Skeletal muscle cell (primary cell): Measurements from ENCODE around the gene COMMD6.

ENCODE experiments used
- DNase-seq: peaks from one replicate; pipeline ENCODE4 v3.0.0-alpha.2; 2010; ENCODE audit warnings: low read depth
- H3K4me3 ChIP-seq: 2 replicates; pipeline ENCODE4 v1.5.1; 2011; ENCODE audit warnings: low read depth, mild to moderate bottlenecking, control low read depth, low read length, moderate library complexity

The COMMD6 gene

DNA sequence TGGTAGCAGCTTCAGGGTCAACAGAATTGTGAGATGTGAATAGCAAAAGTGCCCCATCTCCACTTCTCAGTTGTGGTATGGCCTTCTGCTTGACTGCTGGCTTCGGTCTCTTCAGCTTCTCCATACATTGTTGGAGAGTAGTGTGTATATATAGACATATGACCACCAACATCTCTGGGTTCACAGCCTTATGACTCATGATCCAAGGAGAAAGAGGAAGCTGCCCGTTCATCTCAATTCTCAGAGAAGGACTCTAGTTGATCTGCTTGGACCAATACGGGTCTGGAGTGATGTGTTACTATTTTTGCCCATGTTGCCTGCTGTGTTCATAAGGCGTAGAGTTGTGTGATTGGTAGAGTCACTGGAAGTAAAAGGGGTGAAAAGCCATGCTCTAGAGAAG lies 3.6 kb upstream of the COMMD6 start:
- no peak for DNase-seq
- H3K4me3 ChIP-seq = no peak overlapping the region

DNA sequence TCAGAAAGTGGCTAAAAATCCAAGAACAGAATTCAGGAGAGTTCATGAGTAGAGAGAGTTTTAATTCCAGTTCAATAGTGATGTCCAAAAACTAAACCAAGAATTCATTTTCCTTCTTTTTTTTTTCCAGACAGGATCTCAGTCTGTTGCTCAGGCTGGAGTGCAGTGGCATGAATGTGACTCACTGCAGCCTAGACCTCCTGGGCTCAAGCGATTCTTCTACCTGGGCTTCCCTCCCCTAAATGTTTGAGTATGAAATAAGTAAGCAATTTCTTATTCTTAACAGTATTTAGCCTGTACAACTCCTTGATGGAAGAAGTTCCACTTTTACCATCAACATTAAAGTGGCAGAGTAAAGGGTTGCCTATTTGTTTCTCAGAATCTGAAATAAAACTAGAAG lies 3.8 kb downstream of the COMMD6 start:
- H3K4me3 ChIP-seq = no peak overlapping the region
- DNase-seq = no peak

DNA sequence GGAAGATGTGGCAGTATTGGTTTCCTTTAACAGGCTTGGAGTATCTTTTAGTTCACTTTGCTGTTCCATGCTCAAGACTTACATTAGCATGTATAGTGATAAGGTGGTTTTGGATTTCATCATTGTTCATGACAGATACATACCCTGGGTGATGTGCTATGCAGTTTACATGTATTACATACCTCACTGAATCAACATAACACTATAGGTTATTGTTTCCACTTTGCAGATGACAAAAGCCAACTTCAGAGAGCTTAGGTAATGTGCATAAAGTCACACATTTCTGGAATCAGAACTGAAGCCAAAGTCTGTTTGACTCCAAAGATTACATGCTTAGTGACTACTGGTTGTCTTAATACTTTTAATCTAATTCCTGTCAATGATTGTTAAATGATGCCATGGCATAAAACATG lies 7.1 kb downstream of the COMMD6 start:
- H3K4me3 ChIP-seq = no peak overlapping the region
- DNase-seq = no peak

DNA sequence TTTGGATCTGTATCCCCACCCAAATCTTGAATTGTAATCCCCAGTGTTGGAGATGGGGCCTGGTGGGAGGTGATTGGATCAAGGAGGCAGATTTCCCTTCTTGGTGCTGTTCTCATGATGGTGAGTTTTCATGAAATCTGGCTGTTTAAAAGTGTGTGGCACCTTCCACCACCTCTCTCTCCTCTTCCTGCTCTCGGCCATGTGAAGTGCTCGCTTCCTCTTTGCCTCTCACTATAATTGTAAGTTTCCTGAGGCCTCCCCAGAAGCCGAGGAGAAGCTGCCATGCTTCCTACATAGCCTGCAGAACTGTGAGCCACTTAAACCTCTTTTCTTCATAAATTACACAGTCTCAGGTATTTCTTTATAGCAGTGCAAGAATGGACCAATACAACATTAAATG lies 15.7 kb downstream of the COMMD6 start:
- DNase-seq = no peak
- H3K4me3 ChIP-seq = no peak overlapping the region

DNA sequence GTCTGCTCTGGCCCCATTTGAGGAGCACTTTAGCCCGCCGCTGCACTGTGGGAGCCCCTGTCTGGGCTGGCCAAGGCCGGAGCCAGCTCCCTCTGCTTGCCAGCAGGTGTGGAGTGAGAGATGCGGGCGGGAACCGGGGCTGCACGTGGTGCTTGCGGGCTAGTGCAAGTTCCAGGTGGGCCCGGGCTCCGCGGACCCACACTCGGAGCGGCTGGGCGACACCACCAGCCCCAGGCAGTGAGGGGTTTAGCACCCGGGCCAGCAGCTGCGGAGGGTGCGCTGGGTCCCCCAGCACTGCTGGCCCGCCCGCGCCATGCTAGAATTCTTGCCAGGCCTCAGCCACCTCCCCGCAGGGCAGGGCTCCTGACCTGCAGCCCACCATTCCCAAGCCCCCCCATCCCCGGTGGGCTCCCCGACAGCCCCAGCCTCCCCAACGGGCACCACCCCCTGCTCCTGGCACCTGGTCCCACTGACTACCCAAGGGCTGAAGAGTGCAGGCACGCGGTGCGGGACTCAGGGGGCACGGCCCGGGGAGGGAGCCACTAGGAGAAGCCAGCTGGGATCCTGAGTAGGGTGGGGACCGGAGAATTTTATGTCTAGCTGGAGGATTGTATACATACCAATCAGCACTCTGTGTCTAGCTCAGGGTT lies 19.1 kb downstream of the COMMD6 start:
- no peak overlapping the region for H3K4me3 ChIP-seq
- no peak for DNase-seq

DNA sequence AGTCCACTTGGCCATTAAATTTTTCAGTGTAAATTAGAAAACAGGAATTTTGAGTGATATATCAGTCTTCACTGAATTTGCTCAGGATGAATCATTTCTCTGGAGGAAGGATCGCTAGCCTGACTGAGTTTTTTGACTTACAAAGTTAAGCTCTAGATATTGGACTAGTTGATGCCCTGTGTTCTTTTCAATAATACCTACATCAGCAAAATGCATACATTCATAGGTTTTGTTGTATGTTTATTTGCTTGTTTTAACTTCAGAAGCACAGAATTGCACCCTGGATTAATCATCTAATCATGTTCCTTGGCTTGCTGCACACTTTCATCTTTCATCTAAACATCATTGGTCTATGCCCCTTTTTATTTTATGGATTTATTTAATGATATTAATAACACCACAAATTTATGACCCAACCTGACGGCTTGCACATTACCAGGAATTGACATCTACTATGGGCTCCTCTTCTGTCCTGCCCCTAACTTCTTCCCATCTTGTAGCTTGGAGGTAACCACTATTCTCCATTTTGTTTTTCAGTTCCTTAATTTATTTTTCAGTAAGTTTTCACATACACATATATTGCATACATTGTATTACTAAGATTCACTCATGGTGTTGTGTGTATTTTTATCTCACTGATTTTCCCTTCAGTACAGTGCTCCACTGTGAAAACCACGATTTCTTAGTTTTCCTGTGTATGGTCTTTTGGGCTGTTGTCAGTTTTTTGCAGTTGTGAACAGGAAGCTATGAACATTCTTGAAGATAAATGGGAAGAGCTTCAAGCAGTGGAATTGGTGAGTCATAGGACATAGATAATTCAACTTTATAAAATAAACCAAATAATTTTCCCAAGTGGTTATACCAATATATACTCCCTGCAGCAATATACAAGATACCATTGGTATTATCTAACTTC lies 23.3 kb downstream of the COMMD6 start:
- no peak overlapping the region for H3K4me3 ChIP-seq
- no peak for DNase-seq

GRCh38 chr13:75513271-75513670 lies 24.4 kb downstream of the COMMD6 start:
- no peak for DNase-seq
- no peak overlapping the region for H3K4me3 ChIP-seq

DNA sequence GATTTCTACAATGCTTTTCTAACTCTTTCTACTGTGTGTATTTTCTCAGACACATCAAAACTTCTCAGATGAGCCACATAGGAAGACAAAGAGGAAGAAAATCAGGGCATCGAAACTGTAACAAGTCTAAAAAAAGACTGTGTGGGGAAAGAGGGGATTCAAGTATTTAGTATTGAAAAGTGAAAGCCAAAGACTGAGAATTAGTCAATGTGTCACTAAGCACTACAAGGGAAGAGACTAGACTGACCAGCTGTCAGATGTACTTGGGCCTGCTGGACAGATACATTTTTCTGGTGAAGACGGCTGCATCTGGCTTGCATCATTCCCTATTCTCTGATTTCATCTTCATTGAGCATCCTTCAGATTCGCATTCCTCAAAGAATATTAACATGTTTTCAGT lies 25.4 kb downstream of the COMMD6 start:
- no peak overlapping the region for H3K4me3 ChIP-seq
- DNase-seq = peak; percentile 22

- DNase-seq = no peak
Observed at GRCh38 chr13:75511051-75511625, 26.5 kb downstream of the COMMD6 start.

DNA sequence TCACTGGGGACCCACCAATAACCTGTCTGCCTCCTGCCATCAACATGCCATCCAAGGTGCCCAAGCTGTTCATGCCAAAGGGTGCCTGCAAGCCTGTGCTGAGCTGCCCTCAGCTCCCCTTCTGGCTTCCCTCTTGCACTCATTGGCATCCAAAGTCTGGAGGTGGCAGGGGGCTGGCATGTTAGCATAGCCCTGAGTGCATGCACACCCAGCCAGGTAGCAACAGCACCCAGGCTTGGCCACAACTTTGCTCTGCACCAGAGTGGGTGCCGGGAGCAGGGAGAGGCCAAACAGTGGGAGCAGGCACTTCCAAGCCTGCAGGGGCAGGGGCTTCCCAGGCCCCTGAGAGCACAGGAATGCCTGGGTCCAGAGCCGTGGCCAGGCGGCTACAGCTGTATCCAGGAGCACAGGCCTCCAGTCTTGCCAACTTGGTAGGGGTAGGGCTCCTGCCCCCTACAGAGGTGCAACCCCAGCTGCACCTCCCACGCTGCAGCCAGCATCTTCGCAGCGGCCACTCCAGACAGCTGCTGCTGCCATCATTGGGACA lies 29.6 kb downstream of the COMMD6 start:
- H3K4me3 ChIP-seq = no peak overlapping the region
- DNase-seq = no peak

More at GRCh38 chr13:75511051-75511625, 26.5 kb downstream of the COMMD6 start:
- no peak overlapping the region for H3K4me3 ChIP-seq

DNA sequence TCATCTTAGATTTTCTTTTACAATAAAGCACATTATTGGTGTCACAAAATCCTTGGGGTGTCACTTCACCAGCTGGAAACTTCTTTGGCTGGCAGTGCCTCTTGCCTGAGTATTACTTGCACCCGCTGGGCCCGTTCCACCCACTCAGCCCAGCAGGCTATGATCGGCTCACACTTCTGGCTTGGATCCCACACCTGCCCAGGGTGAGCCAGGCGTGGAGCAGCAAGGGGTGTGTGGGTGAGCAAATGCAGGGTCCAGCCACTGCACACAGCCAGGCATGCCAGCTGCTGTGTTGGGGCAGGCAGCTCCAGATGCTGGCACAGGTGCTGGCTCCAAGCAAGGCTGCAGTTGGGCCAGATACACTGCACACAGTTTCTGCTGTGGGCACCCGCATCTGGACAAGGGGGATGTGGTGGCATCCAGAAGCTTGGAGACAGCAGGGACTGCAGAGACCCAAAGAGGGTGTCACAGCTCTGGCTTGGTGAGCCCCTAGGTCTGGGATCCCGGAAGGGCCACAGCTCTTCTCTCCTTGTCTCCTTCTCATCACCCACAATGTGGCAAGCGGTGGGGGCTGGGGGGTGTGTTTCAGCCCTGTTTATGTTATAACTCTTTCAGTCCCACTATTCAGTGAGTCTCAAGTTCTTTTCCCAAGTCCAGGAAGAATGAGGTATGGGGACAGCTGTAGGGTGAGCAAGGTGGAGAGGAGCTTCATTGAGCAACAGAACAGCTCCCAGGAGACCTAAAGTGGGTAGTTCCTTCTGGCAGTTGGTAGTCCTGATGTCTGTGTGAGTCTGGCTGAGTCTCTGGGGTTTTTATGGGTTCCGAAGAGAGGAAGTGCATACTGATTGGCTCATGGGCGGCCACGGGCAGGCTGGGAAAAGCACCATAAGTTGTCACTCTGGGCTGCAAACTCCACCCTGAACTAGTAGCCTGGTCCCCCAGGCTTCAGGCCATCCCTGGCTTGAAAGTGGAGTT lies 30.3 kb downstream of the COMMD6 start:
- no peak for DNase-seq
- no peak overlapping the region for H3K4me3 ChIP-seq

DNA sequence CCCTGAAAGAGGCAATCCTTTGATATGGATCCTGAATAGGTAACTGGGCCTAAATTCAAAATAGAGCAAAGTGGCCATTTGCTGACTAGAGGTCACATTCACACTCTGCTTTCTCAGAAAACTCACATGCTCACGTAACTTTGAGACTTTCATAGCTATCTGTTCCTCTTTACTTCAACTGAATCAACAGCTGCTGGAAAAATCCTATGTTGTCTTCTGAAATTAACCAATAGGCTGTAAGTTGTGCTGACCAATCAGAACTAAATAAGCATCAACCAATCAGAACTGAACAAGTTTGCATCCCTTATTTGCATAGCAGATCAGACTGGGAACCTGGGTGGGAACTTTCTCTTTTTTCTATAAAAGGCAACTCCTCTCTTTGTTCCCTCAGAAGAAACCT lies 31.6 kb downstream of the COMMD6 start:
- no peak overlapping the region for H3K4me3 ChIP-seq
- DNase-seq = no peak

- H3K4me3 ChIP-seq = no peak overlapping the region
- no peak for DNase-seq
Observed at GRCh38 chr13:75505327-75505726, 32.3 kb downstream of the COMMD6 start.

GRCh38 chr13:75495938-75496337 lies 41.7 kb downstream of the COMMD6 start:
- DNase-seq = no peak

GRCh38 chr13:75494491-75494890 lies 43.1 kb downstream of the COMMD6 start:
- H3K4me3 ChIP-seq = no peak overlapping the region
- no peak for DNase-seq

More at GRCh38 chr13:75495938-75496337, 41.7 kb downstream of the COMMD6 start:
- H3K4me3 ChIP-seq = no peak overlapping the region

- DNase-seq = no peak
- H3K4me3 ChIP-seq = no peak overlapping the region
Observed at GRCh38 chr13:75493156-75493555, 44.5 kb downstream of the COMMD6 start.

DNA sequence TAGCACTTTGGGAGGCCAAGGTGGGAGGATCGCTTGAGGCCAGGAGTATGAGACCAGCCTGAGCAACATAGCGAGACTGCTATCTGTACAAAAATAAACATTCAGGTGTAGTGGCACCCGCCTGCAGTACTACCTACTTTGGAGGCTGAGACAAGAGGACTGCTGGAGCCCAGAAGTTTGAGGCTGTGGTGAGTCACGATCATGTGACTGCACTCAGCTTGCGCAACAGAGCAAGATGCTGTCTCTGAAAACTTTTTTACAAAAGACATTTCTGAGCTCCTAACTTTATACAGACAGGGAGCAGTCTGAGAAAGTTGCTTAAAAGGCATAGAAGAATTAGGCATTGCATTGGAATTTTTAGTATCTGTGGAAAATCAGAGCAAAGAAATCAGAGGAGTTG lies 45.3 kb downstream of the COMMD6 start:
- H3K4me3 ChIP-seq = no peak overlapping the region
- no peak for DNase-seq

DNA sequence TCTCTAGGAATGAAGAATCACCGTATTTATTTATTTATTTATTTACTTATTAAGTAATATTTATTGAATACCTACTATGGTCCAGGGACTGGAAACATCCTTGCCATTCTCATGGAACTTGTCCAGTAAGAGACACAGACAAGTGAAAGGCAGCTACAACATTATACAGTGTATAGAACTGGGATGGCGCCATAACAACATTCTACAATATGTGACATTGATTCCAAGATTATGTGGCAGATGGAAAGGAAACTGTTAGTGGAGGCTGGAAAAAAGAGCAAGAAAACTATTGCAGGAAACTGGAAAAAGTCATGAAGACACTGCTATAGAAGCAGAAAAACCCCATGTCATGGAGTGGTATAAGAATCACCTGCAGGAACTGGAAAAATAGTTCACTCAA lies 46.3 kb downstream of the COMMD6 start:
- no peak overlapping the region for H3K4me3 ChIP-seq
- no peak for DNase-seq
